Measurements from ENCODE around the gene AOAH. TPM values are rescaled to one million over a fixed set of nuclear protein-coding genes. Genes with fewer than 3 reads are reported as not detected.

The AOAH gene
- total and polyA plus RNA-seq, 2 donors (not counting 3 experiments of a cell fraction or from before 2014, with no cell fraction given), result not detected

GRCh38 chr7:36573066-36573465 lies 151.2 kb downstream of the AOAH start:
- ChIA-PET CTCF (no interaction called here), POLR2A (no interaction called here)
- dilution Hi-C loops (cut with MboI; ENCODE audit: extremely low pct_ligation_motif_present, low sequenced_read_pairs), result no loop called here

More at GRCh38 chr7:36573066-36573465, 151.2 kb downstream of the AOAH start:
- intact Hi-C loops (cut with micrococcal nuclease), result no loop called here
- DNase-seq (ENCODE audit: low read depth, low spot score), result no peak
- TF ChIP-seq GATA2 (IDR thresholded peaks at IDR 0.05; ENCODE audit: insufficient read depth, insufficient read length, low read depth, low read length), result no peak
- TF ChIP-seq POLR2A (IDR thresholded peaks at IDR 0.05; ENCODE audit: low read depth, low read length), result no peak
- no peak for TF ChIP-seq EZH2 (IDR thresholded peaks at IDR 0.05; ENCODE audit: borderline replicate concordance, low read depth, low read length, severe bottlenecking)
- no peak for TF ChIP-seq POLR2AphosphoS5 (IDR thresholded peaks at IDR 0.05; ENCODE audit: insufficient read depth, low read depth, low read length)
- no peak for TF ChIP-seq JUN (IDR thresholded peaks at IDR 0.05; ENCODE audit: borderline replicate concordance, insufficient read depth, insufficient read length, low read depth)
- no peak for TF ChIP-seq MYC (IDR thresholded peaks at IDR 0.05; ENCODE audit: low read depth, low read length)
- TF ChIP-seq FOS (IDR thresholded peaks at IDR 0.05; ENCODE audit: borderline replicate concordance, insufficient read depth, low read length), result no peak
- no peak for TF ChIP-seq MAX (IDR thresholded peaks at IDR 0.05; ENCODE audit: insufficient read depth, insufficient read length)
- no peak for TF ChIP-seq CTCF (IDR thresholded peaks at IDR 0.05; ENCODE audit: extremely low read depth in 1 of 2, insufficient read depth in 1 of 2, low read depth in 1 of 2, low read length in 2 of 2)
- no peak overlapping the region for H3K4me3 ChIP-seq (replicated peaks in 1 of 3; ENCODE audit: insufficient read depth in 1 of 3, low read depth in 1 of 3, low read length in 3 of 3)
- no peak overlapping the region for H3K9ac ChIP-seq (replicated peaks; ENCODE audit: extremely low read depth, insufficient read depth, low read length)
- H3K79me2 ChIP-seq (ENCODE audit: control insufficient read depth, insufficient read depth, low read length), result no peaks in the 10 kb centered on the region
- H4K20me1 ChIP-seq (replicated peaks; ENCODE audit: control insufficient read depth, extremely low read depth, insufficient read depth, low read length), result no peaks in the 10 kb centered on the region
- H3K9me1 ChIP-seq (replicated peaks; ENCODE audit: control insufficient read depth, extremely low read depth, insufficient read depth, low read length), result no peaks in the 10 kb centered on the region
- no TSS peak for BruUV-seq (replicated peaks)
- no peak overlapping the region for H3K27ac ChIP-seq (ENCODE audit: insufficient read depth, low read depth, low read length)
- H3K4me1 ChIP-seq (ENCODE audit: control insufficient read depth, extremely low read depth, insufficient read depth, low read length), result no peaks in the 10 kb centered on the region
- H3K9me3 ChIP-seq (replicated peaks; ENCODE audit: control insufficient read depth, insufficient read depth, low read length), result no peaks in the 10 kb centered on the region
- H3K4me2 ChIP-seq (ENCODE audit: insufficient read depth, low read length), result no peak overlapping the region
- no peaks in the 10 kb centered on the region for H3K27me3 ChIP-seq (ENCODE audit: control insufficient read depth in 2 of 2, insufficient read depth in 2 of 2, low read length in 2 of 2)
- FAIRE-seq, result no peak
- no peak overlapping the region for H2AFZ ChIP-seq (ENCODE audit: low read depth, low read length)
- H3K36me3 ChIP-seq (ENCODE audit: control insufficient read depth in 2 of 2, extremely low read depth in 1 of 2, insufficient read depth in 2 of 2, low read length in 2 of 2), result no peaks in the 10 kb centered on the region

Data from endothelial cell of umbilical vein (primary cell).